Measurements from ENCODE around the gene CFAP20DC. TPM values are rescaled to one million over a fixed set of nuclear protein-coding genes. Genes with fewer than 3 reads are reported as not detected.

CFAP20DC gene
- total and polyA plus RNA-seq, 2 of the 8 experiments (the other 6 are each of a cell fraction or from before 2014, with no cell fraction given): 2.2 to 2.8 TPM

- Histone ChIP-seq H3K4me1 (replicated peaks in 1 of 4; ENCODE audit: control insufficient read depth in 3 of 4, insufficient read depth in 4 of 4, low read length in 3 of 4) (peaks cover 0 to 6% (median 1%) of the 10 kb centered on the region in 4 experiments; a peak in 2 of 7 replicates), H3K36me3 (ENCODE audit: control insufficient read depth in 2 of 4, insufficient read depth in 4 of 4, low read length in 3 of 4) (no peaks in the 10 kb centered on the region), H3K4me3 (ENCODE audit: extremely low read depth in 1 of 4, insufficient read depth in 2 of 4, low read depth in 3 of 4, low read length in 4 of 4) (no peak overlapping the region), H3K79me1 (ENCODE audit: low read depth, low read length) (no peaks in the 10 kb centered on the region), H3K23me2 (ENCODE audit: low read depth, low read length) (no peaks in the 10 kb centered on the region; the same call in none of the 2 replicates), H3K23ac (ENCODE audit: insufficient read length) (no peak overlapping the region), H4K91ac (replicated peaks; ENCODE audit: insufficient read length, low read length) (no peak overlapping the region), H4K20me1 (replicated peaks in 1 of 2; ENCODE audit: control insufficient read depth in 1 of 2, insufficient read depth in 2 of 2, low read length in 2 of 2) (no peaks in the 10 kb centered on the region), H3K4ac (replicated peaks; ENCODE audit: insufficient read length, low read depth, low read length) (no peak overlapping the region), H2BK20ac (ENCODE audit: low read length) (no peak overlapping the region), H3K9me3 (ENCODE audit: insufficient read depth in 2 of 2, low read depth in 1 of 2, low read length in 1 of 2) (no peaks in the 10 kb centered on the region; a peak in 1 of 4 replicates), H4K8ac (ENCODE audit: extremely low read depth, insufficient read depth, low read length) (no peak overlapping the region), H3K9ac (replicated peaks in 1 of 4; ENCODE audit: extremely low read depth in 1 of 4, low read depth in 3 of 4, low read length in 3 of 4) (no peak overlapping the region), H2BK12ac (ENCODE audit: low read depth, low read length) (no peak overlapping the region), H2AK5ac (ENCODE audit: low read depth, low read length) (no peak overlapping the region), H4K5ac (ENCODE audit: insufficient read length, low read depth, low read length) (no peak overlapping the region), H3K27me3 (replicated peaks in 1 of 4; ENCODE audit: control insufficient read depth in 3 of 4, extremely low read depth in 1 of 4, insufficient read depth in 3 of 4, low read length in 3 of 4) (peaks cover 0 to 3% (median 0%) of the 10 kb centered on the region in 4 experiments; a peak in 2 of 7 replicates), H3K27ac (ENCODE audit: low read depth, low read length) (no peak overlapping the region), H2BK120ac (replicated peaks; ENCODE audit: low read depth, low read length) (no peak overlapping the region), H3K56ac (replicated peaks; ENCODE audit: insufficient read length, low read depth, low read length) (no peak overlapping the region), H3K79me2 (ENCODE audit: control insufficient read depth in 1 of 2, insufficient read depth in 2 of 2, low read length in 2 of 2) (no peaks in the 10 kb centered on the region), H3K18ac (ENCODE audit: extremely low read depth, low read length) (no peak overlapping the region), H2BK15ac (ENCODE audit: low read length) (no peak overlapping the region), H3K14ac (ENCODE audit: insufficient read length) (no peak overlapping the region), H3K4me2 (ENCODE audit: insufficient read depth in 1 of 2, low read depth in 2 of 2, low read length in 2 of 2) (no peak overlapping the region), H2BK5ac (ENCODE audit: low read depth, low read length) (no peak overlapping the region), H2AFZ (ENCODE audit: low read length) (no peak overlapping the region)
- ChIA-PET POLR2A (ENCODE audit: partially characterized antibody) (no interaction called here), CTCF (ENCODE audit: partially characterized antibody) (interaction anchor here (0.6 to 5.1 kb wide), 39 partner anchors 11 to 486 kb away, joined by 3 to 29 read pairs (median 4); no protein-coding TSS in a partner anchor)
- FAIRE-seq (no peak), DNase-seq (ENCODE audit: low read depth in 1 of 2, low spot score in 2 of 2) (no peak)
- peak; percentile 19 to 64 (median 57) for TF ChIP-seq CTCF (IDR thresholded peaks at IDR 0.05; ENCODE audit: control extremely low read depth in 1 of 3, insufficient read depth in 1 of 3, low read depth in 1 of 3, low read length in 3 of 3)
- TF ChIP-seq RAD21 (IDR thresholded peaks at IDR 0.05 in 1 of 2, conservative IDR thresholded peaks at IDR 0.05 in 1 of 2; ENCODE audit: low read depth in 2 of 2, low read length in 2 of 2): peak; percentile 73 to 74
- no peak for TF ChIP-seq SP4 (IDR thresholded peaks at IDR 0.05; ENCODE audit: low read length)
- WGBS, 2 experiments (ENCODE audit: extremely low coverage in 1 of 2, insufficient coverage in 1 of 2, insufficient read length in 1 of 2, insufficient replicate concordance in 2 of 2, low coverage in 1 of 2, low lambda C conversion rate in 2 of 2, missing lambda C conversion rate in 1 of 2): 60% methylated on average over 2 of the region's 2 CpGs; no CpG with 5 or more reads in 1 of the 2 experiments
Measured at GRCh38 chr3:59052803-59053411, 3.1 kb upstream of the CFAP20DC start.

Measured in H1 (cell line).